H9 (cell line): ENCODE data around the gene MEPCE. TPM values are rescaled to one million over a fixed set of nuclear protein-coding genes. Genes with fewer than 3 reads are reported as not detected.

Experiments
- DNase-seq: peaks from one replicate; pipeline ENCODE4 v3.0.0-alpha.2; 2017
- H2AFZ ChIP-seq: one replicate; pipeline ENCODE4 v1.6.1; 2013; ENCODE audit warnings: mild to moderate bottlenecking, low read length, control low read depth, moderate library complexity
- H2AK5ac ChIP-seq: 2 replicates; pipeline ENCODE4 v1.6.1; 2013; ENCODE audit warnings: low read length, control low read depth, mixed read lengths; ENCODE audit not compliant: insufficient read length
- H2BK120ac ChIP-seq: one replicate; pipeline ENCODE4 v1.6.1; 2013; ENCODE audit warnings: low read depth, mild to moderate bottlenecking, low read length, control low read depth, inconsistent platforms; ENCODE audit not compliant: poor library complexity, severe bottlenecking
- H2BK12ac ChIP-seq: 2 replicates; pipeline ENCODE4 v1.6.1; 2013; ENCODE audit warnings: low read length, control low read depth, mixed read lengths, low read depth; ENCODE audit not compliant: insufficient read length
- H2BK15ac ChIP-seq: 2 replicates; pipeline ENCODE4 v1.6.1; 2013; ENCODE audit warnings: low read depth, low read length, control low read depth
- H2BK20ac ChIP-seq: one replicate; pipeline ENCODE4 v1.6.1; 2013; ENCODE audit warnings: low read depth, mild to moderate bottlenecking, low read length, control low read depth, inconsistent platforms; ENCODE audit not compliant: poor library complexity, severe bottlenecking
- H2BK5ac ChIP-seq: 2 replicates; pipeline ENCODE4 v1.6.1; 2013; ENCODE audit warnings: low read length, control low read depth, mixed read lengths; ENCODE audit not compliant: insufficient read length
- H3K14ac ChIP-seq: 2 replicates; pipeline ENCODE4 v1.6.1; 2013; ENCODE audit warnings: low read length, control low read depth; ENCODE audit not compliant: insufficient read depth
- H3K18ac ChIP-seq: 2 replicates; pipeline ENCODE4 v1.6.1; 2013; ENCODE audit warnings: low read depth, mild to moderate bottlenecking, mixed read lengths, low read length, control low read depth; ENCODE audit not compliant: insufficient read length
- H3K23ac ChIP-seq: 2 replicates; pipeline ENCODE4 v1.6.1; 2013; ENCODE audit warnings: low read length, control low read depth, mixed read lengths, low read depth; ENCODE audit not compliant: insufficient read length
- H3K23me2 ChIP-seq: 2 replicates; pipeline ENCODE4 v1.6.1; 2013; ENCODE audit warnings: low read depth, mild to moderate bottlenecking, mixed read lengths, low read length, control low read depth; ENCODE audit not compliant: insufficient read length, poor library complexity, severe bottlenecking
- H3K27ac ChIP-seq: 2 replicates; pipeline ENCODE4 v1.5.1; 2013; ENCODE audit warnings: low read length, control low read depth, mixed read lengths, low read depth; ENCODE audit not compliant: insufficient read length
- H3K27me3 ChIP-seq: 2 replicates; pipeline ENCODE4 v1.6.1; 2013; ENCODE audit warnings: low read length, control low read depth, inconsistent platforms; ENCODE audit not compliant: insufficient read depth
- H3K4ac ChIP-seq: 2 replicates; pipeline ENCODE4 v1.6.1; 2013; ENCODE audit warnings: low read depth, mild to moderate bottlenecking, control low read depth, inconsistent platforms, low read length, moderate library complexity
- H3K4me1 ChIP-seq: 2 replicates; pipeline ENCODE4 v1.6.1; 2013; ENCODE audit warnings: low read length, control low read depth, inconsistent platforms; ENCODE audit not compliant: insufficient read depth
- H3K4me2 ChIP-seq: 2 replicates; pipeline ENCODE4 v1.6.1; 2013; ENCODE audit warnings: low read length, control low read depth, mixed read lengths; ENCODE audit not compliant: insufficient read length, insufficient read depth
- H3K56ac ChIP-seq: 2 replicates; pipeline ENCODE4 v1.6.1; 2013; ENCODE audit warnings: low read depth, mild to moderate bottlenecking, mixed read lengths, low read length, control low read depth; ENCODE audit not compliant: insufficient read length
- H3K79me1 ChIP-seq: 2 replicates; pipeline ENCODE4 v1.6.1; 2013; ENCODE audit warnings: low read depth, mild to moderate bottlenecking, moderate library complexity, low read length, control low read depth, inconsistent platforms; ENCODE audit not compliant: insufficient read depth, poor library complexity, severe bottlenecking
- H3K79me2 ChIP-seq: 2 replicates; pipeline ENCODE4 v1.6.1; 2013; ENCODE audit warnings: low read length, control low read depth, inconsistent platforms; ENCODE audit not compliant: insufficient read depth
- H3K9ac ChIP-seq: 2 replicates; pipeline ENCODE4 v1.6.1; 2013; ENCODE audit warnings: low read length, control low read depth, mixed read lengths; ENCODE audit not compliant: insufficient read length; ENCODE audit errors: extremely low read depth
- H3K9me3 ChIP-seq: one replicate; pipeline ENCODE4 v1.6.1; 2013; ENCODE audit warnings: low read depth, low read length, inconsistent platforms; ENCODE audit not compliant: control insufficient read depth
- H3T11ph ChIP-seq: one replicate; pipeline ENCODE4 v1.6.1; 2013; ENCODE audit warnings: mild to moderate bottlenecking, low read length, control low read depth, inconsistent platforms
- H4K20me1 ChIP-seq: one replicate; pipeline ENCODE4 v1.6.1; 2013; ENCODE audit not compliant: control insufficient read depth, insufficient read length, insufficient read depth
- H4K5ac ChIP-seq: 2 replicates; pipeline ENCODE4 v1.6.1; 2013; ENCODE audit warnings: low read depth, mild to moderate bottlenecking, mixed read lengths, low read length, control low read depth; ENCODE audit not compliant: insufficient read length
- H4K8ac ChIP-seq: replicated peaks from 2 replicates; pipeline ENCODE4 v1.6.1; 2013; ENCODE audit warnings: low read length, control low read depth, mixed read lengths, low read depth; ENCODE audit not compliant: insufficient read length
- H4K91ac ChIP-seq: 2 replicates; pipeline ENCODE4 v1.6.1; 2013; ENCODE audit warnings: low read depth, mild to moderate bottlenecking, moderate library complexity, mixed read lengths, low read length, control low read depth; ENCODE audit not compliant: insufficient read length
- H3K27ac Mint-ChIP-seq, 3 experiments: 2 replicates in 2 of 3; 3 replicates in 1 of 3; pipeline ENCODE4 v1.8.0; 2020 to 2021; ENCODE audit warnings: mixed read lengths in 3 of 3, mild to moderate bottlenecking in 1 of 3, moderate library complexity in 1 of 3
- H3K27me3 Mint-ChIP-seq: 2 replicates; pipeline ENCODE4 v1.8.0; 2021; ENCODE audit warnings: low read depth, mild to moderate bottlenecking, moderate library complexity, mixed read lengths
- H3K36me3 Mint-ChIP-seq, 3 experiments: 2 replicates in 2 of 3; 3 replicates in 1 of 3; pipeline ENCODE4 v1.8.0; 2020 to 2021; ENCODE audit warnings: low read depth in 3 of 3, mixed read lengths in 3 of 3; ENCODE audit not compliant: insufficient read depth in 1 of 3
- H3K4me1 Mint-ChIP-seq, 2 experiments: 2 replicates each; pipeline ENCODE4 v1.8.0; 2020; ENCODE audit warnings: mixed read lengths in 2 of 2
- H3K4me3 Mint-ChIP-seq, 2 experiments: 2 replicates in 1 of 2; 3 replicates in 1 of 2; pipeline ENCODE4 v1.8.0; 2020 to 2021; ENCODE audit warnings: mild to moderate bottlenecking in 2 of 2, mixed read lengths in 2 of 2, moderate library complexity in 1 of 2
- H3K9me3 Mint-ChIP-seq, 2 experiments: 2 replicates in 1 of 2; 3 replicates in 1 of 2; pipeline ENCODE4 v1.8.0; 2020; ENCODE audit warnings: mild to moderate bottlenecking in 2 of 2, mixed read lengths in 2 of 2, moderate library complexity in 1 of 2
- CTCF ChIP-seq: fragments of 200-600 bp; sonication (generic); conservative IDR thresholded peaks from 3 replicates; pipeline ENCODE4 v1.8.0; 2021; ENCODE audit warnings: antibody characterized with exemption, mild to moderate bottlenecking
- WGBS: extraction: QIAGEN DNeasy Blood & Tissue Kit; methylation state at CpG from one replicate; pipeline ENCODE4 v1.1.7; 2013; ENCODE audit warnings: missing lambda C conversion rate, low lambda C conversion rate, mixed read lengths; ENCODE audit not compliant: insufficient read length; ENCODE audit errors: extremely low coverage; 5-methylcytosine and 5-hydroxymethylcytosine counted together
- total RNA-seq: library from RNA; stranded (reverse); gene quantifications from 2 replicates; pipeline ENCODE4 v1.2.1, GENCODE V29; 2021

Gene MEPCE
- total RNA-seq, 1 experiment from 2014 or later = 68.0 TPM

GRCh38 chr7:100481466-100481865 is 51.8 kb downstream of the MEPCE start:
- Histone ChIP-seq H3K79me1 (no peaks in the 10 kb centered on the region), H3K27ac (no peak overlapping the region), H2BK12ac (no peak overlapping the region), H4K91ac (no peak overlapping the region), H3K79me2 (no peaks in the 10 kb centered on the region), H3K9me3 (no peaks in the 10 kb centered on the region), H3K9ac (no peak overlapping the region), H2BK5ac (no peak overlapping the region), H3K14ac (no peak overlapping the region), H3K23me2 (peaks cover 13% of the 10 kb centered on the region), H3T11ph (no peak overlapping the region), H2BK120ac (no peak overlapping the region), H4K8ac (no peak overlapping the region), H3K4me2 (no peak overlapping the region), H3K27me3 (no peaks in the 10 kb centered on the region), H2BK15ac (no peak overlapping the region), H3K23ac (no peak overlapping the region), H2AK5ac (no peak overlapping the region), H2AFZ (no peak overlapping the region), H3K56ac (no peak overlapping the region), H4K20me1 (no peaks in the 10 kb centered on the region), H3K4me1 (no peaks in the 10 kb centered on the region; the same call in 1 of the 2 replicates), H4K5ac (no peak overlapping the region), H3K4ac (no peak overlapping the region), H3K18ac (no peak overlapping the region), H2BK20ac (no peak overlapping the region)
- H3K27ac Mint-ChIP-seq = peak overlapping the region in 1 of 3 experiments; percentile 26; a peak in 1 of 7 replicates
- H3K9me3 Mint-ChIP-seq = peaks cover 0 to 2% of the 10 kb centered on the region in 2 experiments; a peak in 2 of 5 replicates
- peak overlapping the region in 1 of 2 experiments; percentile 22; a peak in 1 of 5 replicates for H3K4me3 Mint-ChIP-seq
- no peaks in the 10 kb centered on the region for H3K27me3 Mint-ChIP-seq
- H3K4me1 Mint-ChIP-seq = peaks cover 25 to 42% of the 10 kb centered on the region in 2 experiments
- no peak for DNase-seq
- no peaks in the 10 kb centered on the region for H3K36me3 Mint-ChIP-seq
- WGBS = no CpG with 5 or more reads among the region's 1 CpG
- no peak for TF ChIP-seq CTCF
